ENCODE results near the gene CYFIP1. TPM values are rescaled to one million over a fixed set of nuclear protein-coding genes. Genes with fewer than 3 reads are reported as not detected.
A peak's percentile ranks its signal among the peaks of the same experiment; 100 is the strongest.

The CYFIP1 gene
- total and polyA plus RNA-seq, 2 of the 8 experiments (the other 6 are each of a cell fraction or from before 2014, with no cell fraction given), result 38.6 to 81.7 TPM

DNA sequence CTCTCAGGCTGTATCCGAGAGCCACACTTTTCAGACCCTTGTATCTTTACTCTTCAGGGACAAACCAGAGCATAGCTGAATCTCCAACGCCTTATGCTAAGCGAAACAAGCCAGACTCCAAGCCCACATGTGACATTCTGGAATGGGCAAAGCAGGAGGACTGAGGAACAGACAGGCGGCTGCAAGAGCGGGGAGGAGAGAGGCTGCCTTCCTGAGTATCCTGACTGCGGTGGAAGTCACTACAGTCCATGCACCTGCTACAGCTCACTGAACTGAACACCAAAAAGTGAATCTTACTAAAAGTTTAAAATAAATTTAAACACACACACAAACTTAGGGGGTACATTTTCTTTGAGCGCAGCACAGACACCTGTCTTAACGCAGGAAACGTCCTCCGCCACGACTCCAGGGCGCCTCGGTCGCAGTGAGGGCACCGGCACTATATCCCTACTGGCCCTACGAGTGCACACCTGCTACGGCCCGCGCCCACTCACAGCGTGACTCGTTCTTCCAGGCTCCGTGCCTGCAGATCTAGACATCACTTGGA lies 1.4 kb downstream of the CYFIP1 start:
- H2BK15ac ChIP-seq (ENCODE audit: low read length), result no peak overlapping the region
- peaks cover 0 to 5% (median 1%) of the 10 kb centered on the region in 4 experiments; a peak in 3 of 7 replicates for H3K4me1 ChIP-seq (replicated peaks in 1 of 4; ENCODE audit: control insufficient read depth in 3 of 4, insufficient read depth in 4 of 4, low read length in 3 of 4)
- peaks cover 4 to 14% of the 10 kb centered on the region in 2 experiments for H4K20me1 ChIP-seq (replicated peaks in 1 of 2; ENCODE audit: control insufficient read depth in 1 of 2, insufficient read depth in 2 of 2, low read length in 2 of 2)
- no peak overlapping the region for H3K56ac ChIP-seq (replicated peaks; ENCODE audit: insufficient read length, low read depth, low read length)
- WGBS, 2 experiments (ENCODE audit: extremely low coverage in 1 of 2, insufficient coverage in 1 of 2, insufficient read length in 1 of 2, insufficient replicate concordance in 2 of 2, low coverage in 1 of 2, low lambda C conversion rate in 2 of 2, missing lambda C conversion rate in 1 of 2), result 21% methylated on average over 22 of the region's 22 CpGs; no CpG with 5 or more reads in 1 of the 2 experiments
- H2BK5ac ChIP-seq (ENCODE audit: low read depth, low read length), result no peak overlapping the region
- no peak for TF ChIP-seq YY1 (IDR thresholded peaks at IDR 0.05; ENCODE audit: low read depth, low read length)
- TF ChIP-seq BACH1 (IDR thresholded peaks at IDR 0.05; ENCODE audit: low read length), result no peak
- peak; percentile 62 for TF ChIP-seq EZH2 (IDR thresholded peaks at IDR 0.05; ENCODE audit: low read depth, low read length, severe bottlenecking)
- TF ChIP-seq SRF (IDR thresholded peaks at IDR 0.05; ENCODE audit: low read depth, low read length), result no peak
- no peak for TF ChIP-seq SAP30 (IDR thresholded peaks at IDR 0.05; ENCODE audit: insufficient read depth, insufficient replicate concordance, low read length)
- no peak for TF ChIP-seq KDM1A (IDR thresholded peaks at IDR 0.05; ENCODE audit: borderline replicate concordance, low read length)
- no peak for TF ChIP-seq RBBP5 (IDR thresholded peaks at IDR 0.05; ENCODE audit: borderline replicate concordance, low read depth, low read length)
- no peak overlapping the region for H4K8ac ChIP-seq (ENCODE audit: extremely low read depth, insufficient read depth, low read length)
- peak overlapping the region; percentile 77 to 95 (median 88); a peak in 7 of 8 replicates for H3K4me3 ChIP-seq (ENCODE audit: extremely low read depth in 1 of 4, insufficient read depth in 2 of 4, low read depth in 3 of 4, low read length in 4 of 4)
- H3K79me1 ChIP-seq (ENCODE audit: low read depth, low read length), result peaks cover 4% of the 10 kb centered on the region; the same call in 1 of the 2 replicates
- no peak overlapping the region for H3K27ac ChIP-seq (ENCODE audit: low read depth, low read length)
- H2AFZ ChIP-seq (ENCODE audit: low read length), result no peak overlapping the region
- H3K23me2 ChIP-seq (ENCODE audit: low read depth, low read length), result peaks cover 14% of the 10 kb centered on the region
- H2BK12ac ChIP-seq (ENCODE audit: low read depth, low read length), result no peak overlapping the region
- H3K4me2 ChIP-seq (ENCODE audit: insufficient read depth in 1 of 2, low read depth in 2 of 2, low read length in 2 of 2), result peak overlapping the region; percentile 95 to 96
- FAIRE-seq (no peak), DNase-seq (ENCODE audit: low read depth in 1 of 2, low spot score in 2 of 2) (no peak)
- no peak overlapping the region for H4K91ac ChIP-seq (replicated peaks; ENCODE audit: insufficient read length, low read length)
- H4K5ac ChIP-seq (ENCODE audit: insufficient read length, low read depth, low read length), result no peak overlapping the region
- peaks cover 0 to 20% of the 10 kb centered on the region in 2 experiments; a peak in 2 of 4 replicates for H3K79me2 ChIP-seq (ENCODE audit: control insufficient read depth in 1 of 2, insufficient read depth in 2 of 2, low read length in 2 of 2)
- CTCF ChIA-PET (ENCODE audit: partially characterized antibody), result interaction anchor here (1.3 kb wide), 1 partner anchor 53 kb away, joined by 3 read pairs; no protein-coding TSS in a partner anchor
- H3K27me3 ChIP-seq (replicated peaks in 1 of 4; ENCODE audit: control insufficient read depth in 3 of 4, extremely low read depth in 1 of 4, insufficient read depth in 3 of 4, low read length in 3 of 4), result peaks cover 2 to 33% (median 21%) of the 10 kb centered on the region in 4 experiments
- H2BK120ac ChIP-seq (replicated peaks; ENCODE audit: low read depth, low read length), result no peak overlapping the region
- H3K9ac ChIP-seq (replicated peaks in 1 of 4; ENCODE audit: extremely low read depth in 1 of 4, low read depth in 3 of 4, low read length in 3 of 4), result no peak overlapping the region
- POLR2A ChIA-PET (ENCODE audit: partially characterized antibody), result interaction anchor here (0.6 to 2.3 kb wide), 8 partner anchors 10 to 138 kb away, joined by 3 to 7 read pairs (median 4); no protein-coding TSS in a partner anchor
- H3K9me3 ChIP-seq (ENCODE audit: insufficient read depth in 2 of 2, low read depth in 1 of 2, low read length in 1 of 2), result no peaks in the 10 kb centered on the region
- no peaks in the 10 kb centered on the region for H3K36me3 ChIP-seq (ENCODE audit: control insufficient read depth in 2 of 4, insufficient read depth in 4 of 4, low read length in 3 of 4)
- no peak overlapping the region for H3K4ac ChIP-seq (replicated peaks; ENCODE audit: insufficient read length, low read depth, low read length)
- H2AK5ac ChIP-seq (ENCODE audit: low read depth, low read length), result no peak overlapping the region
- no peak overlapping the region for H3K23ac ChIP-seq (ENCODE audit: insufficient read length)
- H3K14ac ChIP-seq (ENCODE audit: insufficient read length), result no peak overlapping the region
- no peak overlapping the region for H3K18ac ChIP-seq (ENCODE audit: extremely low read depth, low read length)
- H2BK20ac ChIP-seq (ENCODE audit: low read length), result no peak overlapping the region

Measured in H1 (cell line).